8988T (cell line): Measurements from ENCODE around the gene PCDHB2.
"Not testable (repeated sequence)": the region's sequence is repeated elsewhere in the genome, so short reads cannot be mapped to it uniquely, and the experiment has no call there.

Experiments
- DNase-seq: peaks from one replicate; pipeline ENCODE4 v3.0.0; 2011

Gene PCDHB2

GRCh38 chr5:141094481-141095262 is at the start of gene PCDHB2:
Gene PCDHB2 (plus strand): TSS chr5:141094615. CDS start chr5:141094791, 176 bp downstream.
- peak; percentile 29 for DNase-seq

DNA sequence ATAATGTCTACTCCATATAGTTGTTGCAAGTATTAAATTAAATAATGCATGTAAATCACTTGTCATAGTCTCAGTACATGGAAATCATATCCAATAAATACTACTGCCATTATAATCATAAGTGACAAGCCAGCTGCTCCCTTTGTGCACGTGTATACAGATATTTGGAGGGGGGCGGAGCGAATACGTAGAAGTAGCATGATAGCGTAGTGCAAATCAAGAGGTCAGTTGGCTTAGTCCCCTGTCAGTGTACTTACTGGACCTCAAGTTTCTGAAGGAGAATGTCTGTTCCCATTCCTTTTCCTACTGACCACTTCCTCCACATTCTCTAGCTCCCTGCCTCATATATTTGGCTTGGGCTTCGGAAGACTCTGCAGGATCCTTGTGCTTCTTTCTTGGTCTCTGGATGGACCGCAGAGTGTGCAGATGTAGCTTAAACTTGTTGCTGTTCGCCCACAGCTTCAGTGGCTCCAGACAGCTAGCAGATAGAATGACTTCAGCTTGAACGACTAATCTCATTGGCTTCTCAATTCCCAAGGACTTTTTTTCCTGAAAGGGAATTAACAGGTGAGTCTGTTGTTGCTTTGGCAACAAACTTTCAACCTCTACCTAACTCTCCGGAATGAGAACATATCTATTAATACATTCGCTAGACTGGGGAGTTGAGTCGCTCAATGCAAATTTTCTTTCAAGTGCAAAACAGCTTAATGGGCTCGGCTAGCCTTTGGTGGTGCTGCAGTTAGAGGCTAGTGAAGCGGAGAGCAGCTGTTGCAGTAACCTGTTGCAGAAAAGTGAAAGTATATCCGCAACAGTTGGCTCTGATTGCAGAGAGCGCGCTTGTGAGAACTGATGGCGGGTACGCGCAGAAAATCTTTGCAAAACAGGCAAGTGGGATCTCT is 43.5 kb upstream of the PCDHB2 start, which contains the start of gene PCDHB1:
PCDHB1 (plus strand) TSS at position 753 of the 899 bp plus-strand sequence; CDS start at position 850, 97 bp downstream.
- DNase-seq: no peak

DNA sequence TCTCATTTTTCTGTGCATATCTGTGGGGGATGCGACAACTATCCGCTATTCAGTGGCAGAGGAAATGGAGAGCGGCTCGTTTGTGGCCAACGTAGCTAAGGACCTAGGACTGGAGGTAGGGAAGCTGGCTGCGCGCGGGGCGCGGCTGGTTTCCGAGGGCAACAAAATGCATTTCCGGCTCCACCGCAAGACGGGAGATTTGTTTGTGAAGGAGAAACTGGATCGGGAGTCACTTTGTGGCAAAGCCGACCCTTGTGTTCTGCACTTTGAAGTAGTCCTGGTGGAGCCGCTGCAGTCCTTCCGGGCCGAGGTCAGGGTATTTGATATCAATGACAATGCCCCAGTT is 42.9 kb upstream of the PCDHB2 start:
- no peak for DNase-seq

DNA sequence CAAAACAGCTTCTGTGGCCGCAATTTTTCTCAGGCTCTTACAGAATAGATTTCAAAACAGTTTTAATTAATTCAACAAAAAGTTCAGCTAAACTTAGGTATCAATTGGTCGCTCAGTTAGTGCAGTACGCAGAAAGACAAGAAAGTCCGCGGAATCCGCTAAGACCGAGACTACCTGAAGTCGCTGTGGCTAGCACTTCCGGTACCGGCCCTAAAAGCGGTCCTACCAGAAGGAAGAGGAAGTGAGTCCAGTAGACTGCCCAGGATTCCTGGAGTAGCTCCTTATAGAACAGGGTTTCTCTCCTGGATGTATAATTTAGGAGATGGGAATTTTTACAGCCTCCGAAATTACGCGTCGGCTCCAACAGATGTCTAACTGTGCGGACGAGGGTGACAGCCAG is 16.6 kb upstream of the PCDHB2 start:
- no peak for DNase-seq

GRCh38 chr5:141082228-141082627 is 12.2 kb upstream of the PCDHB2 start:
- DNase-seq: no peak

- DNase-seq: peak; percentile 23
These were observed 9.9 kb upstream of the PCDHB2 start for GRCh38 chr5:141084487-141084989.

- no peak for DNase-seq
These were observed 837 bp downstream of the PCDHB2 start for GRCh38 chr5:141095263-141095641.

- not testable (repeated sequence) for DNase-seq
These were observed 1.8 kb downstream of the PCDHB2 start for GRCh38 chr5:141096181-141096580.

DNA sequence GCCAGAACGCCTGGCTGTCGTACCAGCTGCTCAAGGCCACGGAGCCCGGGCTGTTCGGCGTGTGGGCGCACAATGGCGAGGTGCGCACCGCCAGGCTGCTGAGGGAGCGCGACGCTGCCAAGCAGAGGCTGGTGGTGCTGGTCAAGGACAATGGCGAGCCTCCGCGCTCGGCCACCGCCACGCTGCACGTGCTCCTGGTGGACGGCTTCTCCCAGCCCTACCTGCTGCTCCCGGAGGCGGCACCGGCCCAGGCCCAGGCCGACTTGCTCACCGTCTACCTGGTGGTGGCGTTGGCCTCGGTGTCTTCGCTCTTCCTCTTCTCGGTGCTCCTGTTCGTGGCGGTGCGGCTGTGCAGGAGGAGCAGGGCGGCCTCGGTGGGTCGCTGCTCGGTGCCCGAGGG is 2.2 kb downstream of the PCDHB2 start:
- not testable (repeated sequence) for DNase-seq

DNA sequence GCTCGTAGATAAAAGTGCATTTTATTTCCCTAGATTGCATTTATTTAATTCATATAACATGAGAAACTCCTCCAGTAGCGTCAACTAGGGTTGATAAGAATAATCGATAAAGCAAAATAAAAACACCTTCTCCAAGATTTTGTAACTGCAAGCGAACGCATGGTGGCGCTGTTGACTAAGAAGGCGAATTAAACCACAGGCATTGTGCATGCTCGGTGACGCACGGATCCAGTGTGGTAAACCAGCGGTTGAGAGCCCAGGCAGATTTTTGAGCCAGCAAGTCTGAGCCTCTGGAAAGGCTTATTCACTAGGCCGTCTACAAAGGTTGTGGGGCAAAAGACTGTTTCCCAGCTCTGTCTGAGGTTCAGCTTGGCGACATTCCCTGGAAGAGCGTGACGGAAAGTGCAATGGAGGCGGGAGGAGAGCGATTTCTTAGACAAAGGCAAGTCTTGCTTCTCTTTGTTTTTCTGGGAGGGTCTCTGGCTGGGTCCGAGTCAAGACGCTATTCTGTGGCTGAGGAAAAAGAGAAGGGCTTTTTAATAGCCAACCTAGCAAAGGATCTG is 5.9 kb downstream of the PCDHB2 start, which contains the start of gene PCDHB3:
PCDHB3 (plus strand) TSS at position 231 of the 563 bp plus-strand sequence; CDS start at position 408, 177 bp downstream.
- peak; percentile 55 for DNase-seq

- no peak for DNase-seq
These were observed 6.6 kb downstream of the PCDHB2 start for GRCh38 chr5:141101059-141101458.

DNA sequence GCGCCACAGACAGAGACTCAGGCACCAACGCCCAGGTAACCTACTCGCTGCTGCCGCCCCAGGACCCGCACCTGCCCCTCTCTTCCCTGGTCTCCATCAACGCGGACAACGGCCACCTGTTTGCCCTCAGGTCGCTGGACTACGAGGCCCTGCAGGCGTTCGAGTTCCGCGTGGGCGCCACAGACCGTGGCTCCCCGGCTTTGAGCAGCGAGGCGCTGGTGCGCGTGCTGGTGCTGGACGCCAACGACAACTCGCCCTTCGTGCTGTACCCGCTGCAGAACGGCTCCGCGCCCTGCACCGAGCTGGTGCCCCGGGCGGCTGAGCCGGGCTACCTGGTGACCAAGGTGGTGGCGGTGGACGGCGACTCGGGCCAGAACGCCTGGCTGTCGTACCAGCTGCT is 7.7 kb downstream of the PCDHB2 start:
- DNase-seq: not testable (repeated sequence)

DNA sequence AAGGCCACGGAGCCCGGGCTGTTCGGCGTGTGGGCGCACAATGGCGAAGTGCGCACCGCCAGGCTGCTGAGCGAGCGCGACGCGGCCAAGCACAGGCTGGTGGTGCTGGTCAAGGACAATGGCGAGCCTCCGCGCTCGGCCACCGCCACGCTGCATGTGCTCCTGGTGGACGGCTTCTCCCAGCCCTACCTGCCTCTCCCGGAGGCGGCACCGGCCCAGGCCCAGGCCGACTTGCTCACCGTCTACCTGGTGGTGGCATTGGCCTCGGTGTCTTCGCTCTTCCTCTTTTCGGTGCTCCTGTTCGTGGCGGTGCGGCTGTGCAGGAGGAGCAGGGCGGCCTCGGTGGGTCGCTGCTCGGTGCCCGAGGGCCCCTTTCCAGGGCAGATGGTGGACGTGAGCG is 8.1 kb downstream of the PCDHB2 start:
- DNase-seq: not testable (repeated sequence)

GRCh38 chr5:141105350-141105749 is 10.9 kb downstream of the PCDHB2 start:
- DNase-seq: no peak

- no peak for DNase-seq
These were observed 24.8 kb downstream of the PCDHB2 start for GRCh38 chr5:141119250-141119649.

- no peak for DNase-seq
These were observed 27.1 kb downstream of the PCDHB2 start, which contains the start of gene PCDHB4 for GRCh38 chr5:141121563-141121962. Gene PCDHB4 (plus strand): TSS chr5:141121818. CDS start chr5:141121999, 181 bp downstream.

- no peak for DNase-seq
These were observed 27.6 kb downstream of the PCDHB2 start for GRCh38 chr5:141121985-141122384.

DNA sequence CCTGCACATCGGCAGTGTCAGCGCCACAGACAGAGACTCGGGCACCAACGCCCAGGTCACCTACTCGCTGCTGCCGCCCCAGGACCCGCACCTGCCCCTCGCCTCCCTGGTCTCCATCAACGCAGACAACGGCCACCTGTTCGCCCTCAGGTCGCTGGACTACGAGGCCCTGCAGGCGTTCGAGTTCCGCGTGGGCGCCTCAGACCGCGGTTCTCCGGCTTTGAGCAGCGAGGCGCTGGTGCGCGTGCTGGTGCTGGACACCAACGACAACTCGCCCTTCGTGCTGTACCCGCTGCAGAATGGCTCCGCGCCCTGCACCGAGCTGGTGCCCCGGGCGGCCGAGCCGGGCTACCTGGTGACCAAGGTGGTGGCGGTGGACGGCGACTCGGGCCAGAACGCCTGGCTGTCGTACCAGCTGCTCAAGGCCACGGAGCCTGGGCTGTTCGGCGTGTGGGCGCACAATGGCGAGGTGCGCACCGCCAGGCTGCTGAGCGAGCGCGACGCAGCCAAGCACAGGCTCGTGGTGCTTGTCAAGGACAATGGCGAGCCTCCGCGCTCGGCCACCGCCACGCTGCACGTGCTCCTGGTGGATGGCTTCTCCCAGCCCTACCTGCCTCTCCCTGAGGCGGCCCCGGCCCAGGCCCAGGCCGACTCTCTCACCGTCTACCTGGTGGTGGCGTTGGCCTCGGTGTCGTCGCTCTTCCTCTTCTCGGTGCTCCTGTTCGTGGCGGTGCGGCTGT is 29.2 kb downstream of the PCDHB2 start:
- not testable (repeated sequence) for DNase-seq

DNA sequence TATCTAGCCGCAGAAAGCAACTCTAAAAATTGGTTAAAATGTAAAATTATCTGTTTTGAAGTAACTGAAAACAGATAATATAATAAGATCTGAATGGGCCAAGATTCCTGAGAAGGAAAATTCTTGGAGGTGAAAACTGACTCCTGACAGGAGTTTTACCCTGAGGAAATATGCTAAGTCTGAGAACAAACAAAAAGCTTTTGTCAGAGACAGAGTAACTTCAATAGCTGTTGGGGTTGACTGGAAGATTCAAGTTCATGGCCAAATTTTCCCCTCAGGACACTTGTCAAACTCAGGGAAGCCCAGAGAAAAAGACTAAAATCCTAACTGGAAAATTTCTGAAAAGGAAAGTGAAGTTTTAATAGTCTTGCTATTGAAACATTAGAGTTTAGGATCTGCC is 32.9 kb downstream of the PCDHB2 start:
- DNase-seq: no peak

GRCh38 chr5:141135030-141135717 is 40.8 kb downstream of the PCDHB2 start, which contains the start of gene PCDHB5:
Gene PCDHB5 (plus strand): TSS chr5:141135206. CDS start chr5:141135435, 229 bp downstream.
- DNase-seq: no peak

GRCh38 chr5:141135718-141136266 is 41.4 kb downstream of the PCDHB2 start:
- DNase-seq: no peak
